ENCODE results near the gene C3orf80.

DNA sequence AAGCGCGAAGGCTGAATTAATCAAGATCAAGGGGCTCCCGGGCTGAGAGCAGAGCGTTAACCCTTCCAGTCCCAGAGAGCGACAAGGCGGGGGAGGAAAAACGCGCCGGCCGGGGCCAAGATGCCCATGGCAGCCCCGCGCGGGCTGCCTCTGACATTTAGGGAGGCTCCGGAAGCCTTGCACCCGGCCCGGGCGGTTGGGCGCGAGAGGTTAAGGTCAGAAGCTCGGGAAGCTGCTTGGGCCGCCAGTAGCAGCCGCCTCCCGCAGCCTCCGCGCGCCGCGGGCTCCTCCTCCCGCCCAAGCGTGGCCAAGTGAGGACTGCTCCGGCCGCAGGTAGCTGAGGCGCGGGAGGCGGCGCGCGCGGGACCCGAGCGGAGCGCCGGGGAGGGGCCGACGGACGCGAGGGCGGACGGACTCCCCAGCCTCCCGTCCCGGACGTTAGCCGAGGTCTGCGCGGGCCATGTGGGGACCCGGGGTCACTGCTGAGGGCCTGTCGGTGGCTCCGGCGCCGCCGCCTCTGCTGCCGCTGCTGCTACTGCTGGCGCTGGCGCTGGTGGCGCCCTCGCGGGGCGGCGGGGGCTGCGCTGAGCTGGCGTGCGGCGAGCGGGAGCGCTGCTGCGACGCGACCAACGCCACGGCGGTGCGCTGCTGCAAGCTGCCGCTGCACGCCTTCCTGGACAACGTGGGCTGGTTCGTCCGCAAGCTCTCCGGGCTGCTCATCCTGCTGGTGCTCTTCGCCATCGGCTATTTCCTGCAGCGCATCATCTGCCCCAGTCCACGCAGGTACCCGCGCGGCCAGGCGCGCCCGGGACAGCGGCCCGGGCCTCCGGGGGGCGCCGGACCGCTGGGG is at the start of gene C3orf80:
- TF ChIP-seq, protein P1, sequence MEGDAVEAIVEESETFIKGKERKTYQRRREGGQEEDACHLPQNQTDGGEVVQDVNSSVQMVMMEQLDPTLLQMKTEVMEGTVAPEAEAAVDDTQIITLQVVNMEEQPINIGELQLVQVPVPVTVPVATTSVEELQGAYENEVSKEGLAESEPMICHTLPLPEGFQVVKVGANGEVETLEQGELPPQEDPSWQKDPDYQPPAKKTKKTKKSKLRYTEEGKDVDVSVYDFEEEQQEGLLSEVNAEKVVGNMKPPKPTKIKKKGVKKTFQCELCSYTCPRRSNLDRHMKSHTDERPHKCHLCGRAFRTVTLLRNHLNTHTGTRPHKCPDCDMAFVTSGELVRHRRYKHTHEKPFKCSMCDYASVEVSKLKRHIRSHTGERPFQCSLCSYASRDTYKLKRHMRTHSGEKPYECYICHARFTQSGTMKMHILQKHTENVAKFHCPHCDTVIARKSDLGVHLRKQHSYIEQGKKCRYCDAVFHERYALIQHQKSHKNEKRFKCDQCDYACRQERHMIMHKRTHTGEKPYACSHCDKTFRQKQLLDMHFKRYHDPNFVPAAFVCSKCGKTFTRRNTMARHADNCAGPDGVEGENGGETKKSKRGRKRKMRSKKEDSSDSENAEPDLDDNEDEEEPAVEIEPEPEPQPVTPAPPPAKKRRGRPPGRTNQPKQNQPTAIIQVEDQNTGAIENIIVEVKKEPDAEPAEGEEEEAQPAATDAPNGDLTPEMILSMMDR (IDR thresholded peaks at IDR 0.05), result no peak
- no peak for TF ChIP-seq POLR2A (IDR thresholded peaks at IDR 0.05)

All from vagina (tissue), 2 donors.